Posterior cingulate gyrus (tissue), 11 donors: ENCODE results near the gene DUSP28.
A peak's percentile ranks its signal among the peaks of the same experiment; 100 is the strongest.

Experiments
- DNase-seq, 10 donors: peaks; one replicate each; pipeline versions ENCODE4 v3.0.0 to v3.0.0-alpha.2; 2020 to 2021; ENCODE audit warnings: mixed read lengths in 3 of 10
- intact Hi-C: fragments of 100-400 bp; cut with DNase I; formaldehyde crosslinking; loops from one replicate; pipeline ENCODE4 v1.15.1; 2023

DUSP28 gene

GRCh38 chr2:240595381-240596079 is 35.4 kb downstream of the DUSP28 start:
- intact Hi-C loops, result no loop called here
- DNase-seq, result peak in 5 of 10 donors; percentile 14 to 79 (median 75)

GRCh38 chr2:240596080-240596460 is 35.9 kb downstream of the DUSP28 start:
- peak in 2 of 10 donors; percentile 9 to 25 for DNase-seq
- intact Hi-C loops, result no loop called here

DNA sequence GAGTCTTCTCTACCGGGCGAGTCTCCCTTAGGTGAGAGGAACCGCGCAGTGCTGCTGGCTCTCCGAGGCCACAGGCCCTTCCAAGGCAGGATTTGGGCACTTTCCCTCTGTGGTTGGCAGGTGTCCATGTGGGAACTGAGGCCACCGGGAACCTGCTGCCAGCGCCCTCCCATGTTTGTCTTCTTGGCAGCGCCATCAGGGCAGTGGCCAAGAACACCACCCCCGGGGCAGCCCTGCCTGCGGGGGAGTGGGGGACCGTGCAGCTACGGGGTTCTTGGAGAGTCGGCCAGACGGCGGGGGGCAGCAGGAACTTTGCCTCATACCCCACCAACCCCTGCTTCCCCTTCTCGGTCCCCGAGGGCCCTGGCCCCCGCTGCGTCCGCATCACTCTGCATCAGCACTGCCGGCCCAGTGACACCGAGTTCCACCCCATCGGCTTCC is 36.4 kb downstream of the DUSP28 start:
- DNase-seq, result peak; percentile 31 to 96 (median 78)
- intact Hi-C loops, result no loop called here

- intact Hi-C loops, result no loop called here
Measured at GRCh38 chr2:240597054-240597418, 36.9 kb downstream of the DUSP28 start.

GRCh38 chr2:240597419-240598181 is 37.4 kb downstream of the DUSP28 start:
- peak in 4 of 10 donors; percentile 5 to 78 (median 40) for DNase-seq
- intact Hi-C loops, result no loop called here

More at GRCh38 chr2:240597054-240597418, 36.9 kb downstream of the DUSP28 start:
- peak in 5 of 10 donors; percentile 8 to 72 (median 68) for DNase-seq

- intact Hi-C loops, result no loop called here
- DNase-seq, result peak in 4 of 10 donors; percentile 3 to 80 (median 39)
Measured at GRCh38 chr2:240598311-240598911, 38.3 kb downstream of the DUSP28 start.

DNA sequence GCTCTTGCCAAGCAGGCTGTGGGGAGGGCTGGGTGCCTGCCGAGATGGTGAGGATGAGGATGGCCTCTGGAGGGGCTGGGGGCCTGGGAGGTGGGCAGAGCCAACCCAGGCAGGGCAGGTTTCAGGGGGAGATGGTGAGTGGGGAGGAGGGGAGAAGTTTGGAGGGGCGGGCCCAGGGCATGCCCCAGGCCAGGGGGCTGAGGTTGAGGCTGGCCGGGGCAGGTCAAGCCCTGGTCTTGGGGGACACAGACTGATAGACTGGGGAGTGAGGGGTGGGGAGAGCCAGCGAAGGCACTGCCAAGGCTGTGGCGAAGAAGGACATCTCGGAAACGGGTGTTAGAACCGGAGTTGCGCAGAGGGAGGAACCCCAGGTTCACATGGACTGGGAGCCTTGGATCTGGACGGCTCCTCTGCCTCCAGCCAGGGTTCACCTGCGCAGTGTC is 39.0 kb downstream of the DUSP28 start:
- intact Hi-C loops, result no loop called here
- peak in 4 of 10 donors; percentile 5 to 46 (median 16) for DNase-seq

DNA sequence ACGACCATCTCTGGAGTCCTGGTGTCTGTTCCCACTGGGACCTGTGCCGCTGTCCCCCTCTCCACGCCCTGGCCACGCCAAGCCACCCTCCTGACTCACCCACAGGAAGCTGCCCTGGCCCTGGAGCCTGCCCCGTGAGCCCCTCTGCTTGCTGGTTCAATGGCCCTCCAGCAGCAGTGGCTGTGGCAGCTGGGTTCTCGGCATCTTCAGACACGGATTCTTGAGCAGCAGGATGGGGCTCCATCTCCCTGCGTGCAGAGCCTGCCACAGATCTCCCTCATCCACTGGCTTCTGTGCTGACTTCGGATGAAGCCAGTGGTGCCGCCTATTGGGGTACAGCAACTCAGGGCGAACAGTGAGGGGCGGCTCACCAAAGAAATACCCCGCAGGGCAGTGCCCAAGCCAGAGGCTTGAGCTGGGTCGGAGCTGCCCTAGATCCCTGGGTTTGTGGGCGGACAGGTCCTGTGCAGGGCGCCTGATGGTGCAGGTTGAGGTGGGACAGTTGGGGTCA is 40.3 kb downstream of the DUSP28 start:
- intact Hi-C loops, result no loop called here
- peak in 3 of 10 donors; percentile 9 to 72 (median 71) for DNase-seq

DNA sequence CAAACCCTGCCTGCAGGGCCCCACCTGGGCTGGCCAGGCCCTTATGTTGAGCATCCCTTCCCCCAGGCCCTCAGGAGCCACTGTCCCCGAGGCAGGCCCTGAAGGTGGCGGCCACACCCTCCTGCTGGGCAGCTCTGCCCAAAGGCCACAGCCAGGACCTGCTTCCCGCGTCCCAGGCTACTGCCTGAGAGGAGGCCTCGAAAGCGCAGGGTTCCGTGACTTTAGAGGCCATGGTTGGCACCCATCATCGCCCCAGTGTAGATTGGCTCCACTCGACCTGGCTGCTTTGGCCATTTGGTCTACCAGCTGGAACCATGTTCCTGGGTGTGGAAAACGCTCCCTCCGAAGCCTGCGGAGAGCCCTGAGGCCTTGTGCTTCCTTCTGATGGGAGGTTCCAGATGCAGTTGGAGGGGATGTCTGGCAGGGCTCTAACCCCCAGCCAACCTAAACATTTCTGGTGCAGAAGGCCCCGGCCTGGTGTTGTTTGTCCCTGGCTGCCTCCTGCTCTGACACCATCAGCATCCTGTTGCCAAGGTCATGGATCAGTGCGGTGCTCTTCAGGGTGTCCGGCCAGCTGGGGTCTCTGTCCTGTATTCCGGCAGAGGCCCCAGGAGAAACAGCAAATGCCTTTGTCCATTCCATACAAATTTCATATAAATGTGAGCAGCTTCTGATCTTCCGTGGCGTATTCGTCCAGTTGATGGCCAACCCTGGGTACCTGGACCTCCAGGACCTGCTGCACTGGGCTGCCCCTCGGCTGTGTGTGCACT is 41.1 kb downstream of the DUSP28 start:
- intact Hi-C loops, result no loop called here
- DNase-seq, result peak in 4 of 10 donors; percentile 7 to 79 (median 50)

DNA sequence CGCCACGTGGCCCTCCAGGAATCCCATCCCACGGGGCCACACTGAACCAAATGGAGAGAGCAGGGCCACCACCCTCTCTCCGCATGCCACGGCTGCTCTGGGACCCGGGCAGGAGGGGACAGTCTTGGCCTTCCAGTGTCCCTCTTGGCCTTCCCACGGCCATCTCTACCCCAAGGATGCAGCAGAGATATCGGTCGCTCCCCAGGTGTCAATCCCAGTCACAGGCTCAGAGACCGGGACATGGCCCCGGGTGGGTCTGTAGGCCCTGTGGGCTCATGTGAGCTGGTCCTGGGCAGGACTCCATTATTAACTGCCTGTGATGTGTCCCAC is 41.6 kb downstream of the DUSP28 start:
- intact Hi-C loops, result no loop called here
- DNase-seq, result peak in 4 of 10 donors; percentile 4 to 77 (median 44)

DNA sequence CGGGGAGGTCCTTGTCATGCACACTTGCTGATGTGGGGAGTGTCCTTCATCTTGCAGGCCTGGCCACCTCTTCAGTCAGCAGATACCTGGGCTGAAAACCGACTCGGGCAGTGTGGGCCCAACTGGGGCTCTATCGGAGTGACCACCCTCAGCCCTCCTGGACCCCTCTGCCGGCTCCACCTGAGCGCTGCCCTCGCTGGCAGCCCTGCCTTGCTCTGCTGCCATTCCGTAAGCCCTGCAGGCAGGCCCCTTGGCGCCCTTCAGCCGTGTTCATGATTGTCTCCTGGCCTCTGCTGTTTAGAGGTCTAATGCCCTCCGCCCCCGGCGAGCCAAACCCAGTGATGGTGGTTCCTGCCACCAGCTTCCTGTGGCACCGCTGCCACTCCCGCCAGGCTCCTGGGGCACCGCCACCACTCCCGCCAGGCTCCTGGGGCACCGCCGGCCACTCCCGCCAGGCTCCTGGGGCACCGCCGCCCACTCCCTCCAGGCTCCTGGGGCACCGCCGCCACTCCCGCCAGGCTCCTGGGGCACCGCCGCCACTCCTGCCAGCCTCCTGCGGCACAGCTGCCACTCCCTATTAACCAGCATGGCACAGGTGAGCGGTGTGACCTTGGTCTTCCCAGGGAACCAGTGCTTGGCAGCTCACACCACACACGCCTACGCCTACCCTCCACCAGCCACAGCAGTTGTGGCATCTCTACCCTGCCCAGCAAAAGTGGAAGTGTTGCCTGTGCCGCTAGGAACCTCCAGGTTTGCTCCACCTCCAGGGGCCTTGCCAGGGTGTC is 42.3 kb downstream of the DUSP28 start:
- intact Hi-C loops, result no loop called here
- DNase-seq, result peak in 4 of 10 donors; percentile 7 to 77 (median 38)

DNA sequence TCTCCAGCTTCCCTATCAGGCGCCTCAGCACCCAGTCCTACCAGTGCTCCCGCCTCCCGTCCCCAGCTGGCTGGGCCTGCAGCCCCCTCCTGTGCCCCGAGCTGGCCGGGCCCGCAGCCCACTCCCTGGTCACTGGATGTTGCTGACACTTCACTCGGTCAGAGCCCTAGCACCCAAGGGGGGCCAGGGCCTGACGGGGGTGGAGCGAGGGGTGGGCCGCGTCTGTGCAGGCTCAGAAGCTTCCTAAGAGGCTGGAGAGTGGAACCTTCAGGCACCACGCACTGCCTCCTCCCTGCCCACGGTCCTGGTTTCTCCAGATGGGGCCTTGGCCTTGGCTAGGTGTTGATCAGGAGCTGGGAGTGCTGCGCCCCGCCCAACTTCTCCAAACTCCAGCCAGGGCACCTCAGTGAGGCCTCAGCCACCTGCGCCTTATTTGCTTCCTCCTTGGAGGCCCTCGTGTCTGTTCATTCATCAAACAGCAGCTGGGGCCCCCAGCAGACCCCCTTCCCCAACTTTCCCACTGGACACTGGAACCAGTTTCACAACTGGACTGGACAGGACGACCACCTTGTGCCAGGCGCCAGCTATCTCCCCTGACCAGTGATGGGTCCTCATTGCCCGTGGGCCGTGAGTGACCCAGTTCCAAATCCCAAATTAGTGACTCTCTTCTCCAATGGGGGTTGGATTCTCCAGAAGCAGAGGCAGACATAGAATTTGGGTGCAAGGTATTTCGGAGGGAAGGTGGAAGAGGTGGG is 43.1 kb downstream of the DUSP28 start:
- peak in 3 of 10 donors; percentile 5 to 83 (median 78) for DNase-seq

GRCh38 chr2:240603846-240604245 is 43.7 kb downstream of the DUSP28 start:
- DNase-seq, result peak in 5 of 10 donors; percentile 1 to 78 (median 11)

More for the DNA sequence above, 43.1 kb downstream of the DUSP28 start:
- intact Hi-C loops, result no loop called here

GRCh38 chr2:240604291-240604938 is 44.3 kb downstream of the DUSP28 start:
- intact Hi-C loops, result no loop called here
- peak; percentile 67 to 97 (median 82) for DNase-seq

More at GRCh38 chr2:240603846-240604245, 43.7 kb downstream of the DUSP28 start:
- intact Hi-C loops, result no loop called here

DNA sequence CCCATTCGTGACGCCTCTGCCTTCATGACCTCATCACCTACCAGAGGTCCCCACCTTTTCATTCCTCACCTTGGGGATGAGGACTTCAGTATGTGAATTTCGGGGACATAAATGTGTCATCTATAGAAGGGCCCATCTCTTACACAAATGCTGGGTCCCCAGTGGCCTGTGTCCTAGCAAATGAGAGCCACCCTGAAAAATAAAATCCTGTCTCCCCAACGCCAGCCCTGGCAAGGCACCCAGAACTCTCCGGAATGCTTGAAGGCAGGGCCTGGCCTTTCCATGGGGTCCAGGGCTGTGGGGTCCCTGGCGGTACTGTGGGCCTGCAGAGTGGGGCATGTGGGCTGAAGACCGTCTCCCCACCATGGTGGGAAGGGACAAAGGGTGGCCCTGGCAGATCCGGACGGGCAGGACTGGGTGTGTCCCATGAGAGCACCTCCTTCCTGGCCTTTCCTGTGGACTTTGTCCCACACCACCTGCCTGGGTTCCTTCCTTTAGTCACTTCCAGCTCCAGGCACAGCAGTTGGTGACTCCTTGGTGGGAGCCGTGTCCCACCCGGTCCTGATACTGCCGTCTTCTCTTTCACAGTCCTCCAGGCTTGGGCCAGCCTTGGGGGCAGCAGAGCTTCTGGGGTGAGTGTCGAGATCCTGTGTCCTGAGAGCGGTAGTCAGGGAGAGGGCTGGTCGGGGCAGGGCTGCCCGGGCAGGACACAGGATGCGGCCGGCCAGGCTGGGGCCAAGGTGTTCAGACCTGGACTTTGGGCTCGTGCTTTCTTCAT is 45.0 kb downstream of the DUSP28 start:
- DNase-seq, result peak in 4 of 10 donors; percentile 9 to 83 (median 53)
- intact Hi-C loops, result no loop called here

DNA sequence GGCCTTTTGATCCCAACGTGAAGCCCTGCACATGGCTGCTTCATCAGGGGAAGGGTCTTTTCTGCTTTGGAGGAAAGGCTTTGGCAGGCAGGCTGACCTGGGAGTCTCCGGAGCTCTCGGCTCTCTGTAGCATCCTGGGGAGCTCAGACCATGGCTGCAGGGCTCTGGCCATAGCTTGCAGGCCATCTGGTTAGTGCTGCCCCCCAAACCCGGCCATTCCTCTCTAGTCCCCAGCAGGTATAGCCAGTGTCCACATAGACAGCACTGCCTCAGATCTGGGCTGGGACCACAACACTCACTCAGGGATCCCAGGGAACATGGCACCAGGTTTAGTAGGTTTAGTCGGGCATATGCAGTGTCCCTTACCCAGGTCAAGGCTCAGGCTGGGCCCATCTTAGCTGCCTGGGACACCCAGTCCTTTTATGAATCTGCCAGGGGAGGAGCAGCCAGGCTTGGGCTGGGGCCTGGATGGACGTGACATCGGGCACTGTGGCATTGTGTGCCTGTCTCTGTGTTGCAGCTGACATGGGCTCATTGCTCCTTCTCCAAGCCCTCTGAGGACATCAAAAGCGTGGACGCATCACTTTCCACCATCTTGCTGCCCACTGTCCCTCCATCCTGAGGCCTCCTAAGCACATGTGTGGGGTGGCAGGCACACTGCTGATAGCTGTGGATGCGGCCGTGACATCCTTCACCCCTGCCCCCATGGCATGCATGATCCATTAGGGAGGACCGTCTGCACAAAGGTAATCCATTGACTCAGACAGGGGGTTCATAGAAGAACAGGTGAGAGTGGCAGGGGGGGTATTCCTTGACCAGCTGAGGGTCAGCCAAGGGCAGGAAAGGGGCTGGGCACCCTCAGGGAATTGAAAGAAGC is 45.9 kb downstream of the DUSP28 start:
- intact Hi-C loops, result no loop called here
- peak in 2 of 10 donors; percentile 64 to 78 for DNase-seq
